ENCODE data around the gene ERN2.

ERN2 gene

DNA sequence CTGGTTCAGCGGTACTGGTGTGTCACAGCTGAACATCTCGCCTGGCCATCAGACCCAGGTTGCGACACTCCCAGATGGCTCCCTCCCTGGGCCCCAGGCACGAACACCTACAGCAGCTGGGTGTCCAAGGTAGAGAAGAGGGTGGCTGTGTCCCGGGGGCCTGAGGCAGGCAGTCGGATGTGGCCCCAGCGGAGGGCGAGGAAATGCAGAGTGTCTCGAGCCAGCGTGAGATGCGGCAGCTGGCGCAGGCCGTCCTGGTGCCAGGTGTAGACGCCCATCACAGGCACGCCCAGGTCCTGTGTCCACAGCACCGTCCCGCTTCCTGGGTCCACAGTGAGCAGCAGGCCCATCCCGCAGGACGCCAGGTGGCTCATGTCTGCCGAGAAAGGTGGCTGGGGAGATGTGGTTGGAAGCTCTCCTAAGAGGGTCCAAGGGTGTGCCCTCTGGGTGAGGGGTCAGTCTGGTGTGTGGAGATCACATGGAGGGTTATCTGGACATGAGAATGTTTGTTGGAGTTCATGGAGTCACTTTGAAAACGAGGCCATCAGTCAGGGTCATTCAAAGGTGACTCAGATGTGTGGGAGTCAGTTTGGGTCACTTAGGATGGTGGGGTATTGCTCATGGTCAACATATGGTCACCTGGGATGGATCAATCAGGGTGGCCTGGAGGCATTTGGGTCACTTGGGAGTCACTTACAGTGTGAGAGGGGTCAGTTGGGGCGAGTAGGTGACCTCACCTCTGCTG lies 8.1 kb downstream of the ERN2 start:
- no peak for DNase-seq (ENCODE audit: low spot score)
- TF ChIP-seq, protein P1, sequence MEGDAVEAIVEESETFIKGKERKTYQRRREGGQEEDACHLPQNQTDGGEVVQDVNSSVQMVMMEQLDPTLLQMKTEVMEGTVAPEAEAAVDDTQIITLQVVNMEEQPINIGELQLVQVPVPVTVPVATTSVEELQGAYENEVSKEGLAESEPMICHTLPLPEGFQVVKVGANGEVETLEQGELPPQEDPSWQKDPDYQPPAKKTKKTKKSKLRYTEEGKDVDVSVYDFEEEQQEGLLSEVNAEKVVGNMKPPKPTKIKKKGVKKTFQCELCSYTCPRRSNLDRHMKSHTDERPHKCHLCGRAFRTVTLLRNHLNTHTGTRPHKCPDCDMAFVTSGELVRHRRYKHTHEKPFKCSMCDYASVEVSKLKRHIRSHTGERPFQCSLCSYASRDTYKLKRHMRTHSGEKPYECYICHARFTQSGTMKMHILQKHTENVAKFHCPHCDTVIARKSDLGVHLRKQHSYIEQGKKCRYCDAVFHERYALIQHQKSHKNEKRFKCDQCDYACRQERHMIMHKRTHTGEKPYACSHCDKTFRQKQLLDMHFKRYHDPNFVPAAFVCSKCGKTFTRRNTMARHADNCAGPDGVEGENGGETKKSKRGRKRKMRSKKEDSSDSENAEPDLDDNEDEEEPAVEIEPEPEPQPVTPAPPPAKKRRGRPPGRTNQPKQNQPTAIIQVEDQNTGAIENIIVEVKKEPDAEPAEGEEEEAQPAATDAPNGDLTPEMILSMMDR (IDR thresholded peaks at IDR 0.05; ENCODE audit: extremely low read depth, insufficient read depth, missing control alignments) = no peak

DNA sequence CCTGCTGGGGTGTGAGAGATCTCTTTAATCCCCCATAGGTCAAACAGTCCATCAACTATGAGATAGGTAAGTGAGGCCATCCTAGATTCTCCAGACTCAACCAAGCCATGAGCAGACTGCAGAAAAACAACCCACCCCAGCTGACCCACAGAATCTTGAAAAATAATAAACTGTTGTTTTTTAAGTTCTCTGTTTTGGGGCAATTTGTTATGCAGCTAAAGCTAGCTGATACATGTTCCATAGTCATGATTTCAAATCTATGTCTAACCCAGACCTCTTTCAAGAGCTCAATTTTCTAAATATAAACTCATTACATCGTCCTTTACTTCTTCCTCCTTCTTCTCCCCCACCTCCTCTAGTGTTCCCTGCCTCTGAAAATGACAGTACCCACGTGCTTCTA lies 10.1 kb downstream of the ERN2 start:
- TF ChIP-seq, protein P1 (IDR thresholded peaks at IDR 0.05; ENCODE audit: extremely low read depth, insufficient read depth, missing control alignments) = no peak
- in situ Hi-C loops (cut with MboI; ENCODE audit: low pct_unique_long_range_greater_than_20kb, low sequenced_read_pairs, unreplicated experiment) = no loop called here
- DNase-seq (ENCODE audit: low spot score) = no peak

More for the DNA sequence above, 8.1 kb downstream of the ERN2 start:
- in situ Hi-C loops (cut with MboI; ENCODE audit: low pct_unique_long_range_greater_than_20kb, low sequenced_read_pairs, unreplicated experiment) = no loop called here

DNA sequence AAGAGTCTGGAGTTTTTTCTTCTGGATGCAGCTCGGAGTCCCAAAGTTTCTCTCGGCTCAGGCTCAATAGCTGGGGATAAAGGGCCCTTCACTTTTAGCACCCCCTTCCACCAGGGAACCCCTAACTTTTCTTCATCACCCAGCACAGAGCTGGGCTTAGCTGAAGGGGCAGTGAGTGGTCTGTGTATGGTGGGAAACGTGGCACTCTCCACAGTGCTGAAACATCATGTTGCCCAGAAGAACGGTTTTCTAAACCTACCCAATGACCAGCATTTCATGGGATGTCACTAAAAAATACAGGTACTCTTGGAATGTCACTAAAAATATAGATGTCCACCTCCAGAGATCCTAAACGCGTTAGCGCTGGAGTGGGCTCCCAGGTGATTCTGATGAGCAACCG lies 12.0 kb downstream of the ERN2 start:
- in situ Hi-C loops (cut with MboI; ENCODE audit: low pct_unique_long_range_greater_than_20kb, low sequenced_read_pairs, unreplicated experiment) = no loop called here
- DNase-seq (ENCODE audit: low spot score) = no peak
- TF ChIP-seq, protein P1 (IDR thresholded peaks at IDR 0.05; ENCODE audit: extremely low read depth, insufficient read depth, missing control alignments) = no peak

DNA sequence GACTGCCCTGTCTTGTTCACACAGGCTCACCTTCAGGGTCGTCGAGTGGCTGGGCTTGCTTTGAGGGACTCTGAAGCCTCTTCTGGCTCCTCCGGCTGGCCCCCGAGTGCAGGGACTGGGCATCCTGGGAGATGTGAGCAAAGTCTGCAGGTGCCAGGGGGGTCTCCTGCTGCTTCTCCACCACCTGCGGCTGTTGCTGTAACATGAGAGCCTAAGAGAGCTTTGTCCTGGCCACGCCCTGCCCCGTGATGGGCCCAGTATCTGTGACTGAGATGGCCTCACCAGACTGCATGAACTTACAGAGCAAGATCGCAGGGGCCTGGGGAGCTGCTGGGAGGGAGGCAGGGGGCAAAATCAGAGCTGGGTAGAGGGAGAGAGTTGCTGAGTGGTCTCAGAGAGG lies 12.5 kb downstream of the ERN2 start:
- TF ChIP-seq, protein P1 (IDR thresholded peaks at IDR 0.05; ENCODE audit: extremely low read depth, insufficient read depth, missing control alignments) = no peak
- in situ Hi-C loops (cut with MboI; ENCODE audit: low pct_unique_long_range_greater_than_20kb, low sequenced_read_pairs, unreplicated experiment) = no loop called here
- no peak for DNase-seq (ENCODE audit: low spot score)

DNA sequence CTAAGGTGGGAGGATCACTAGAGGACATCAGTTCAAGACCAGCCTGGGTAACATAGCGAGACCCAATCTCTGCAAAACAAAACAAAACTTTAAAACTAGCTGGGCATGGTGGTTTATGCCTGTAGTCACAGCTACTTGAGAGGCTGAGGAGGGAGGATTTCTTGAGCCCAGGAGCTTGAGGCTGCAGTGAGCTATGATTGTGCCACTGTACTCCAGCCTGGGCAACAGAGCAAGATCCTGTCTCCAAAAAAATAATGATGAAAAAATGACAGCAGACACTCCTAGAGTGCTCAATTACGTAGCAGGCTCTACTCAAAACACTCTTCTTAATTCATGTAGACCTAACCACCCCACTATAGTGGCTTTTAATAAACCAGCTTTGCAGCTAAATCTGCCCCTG lies 12.9 kb downstream of the ERN2 start:
- TF ChIP-seq, protein P1 (IDR thresholded peaks at IDR 0.05; ENCODE audit: extremely low read depth, insufficient read depth, missing control alignments) = no peak
- in situ Hi-C loops (cut with MboI; ENCODE audit: low pct_unique_long_range_greater_than_20kb, low sequenced_read_pairs, unreplicated experiment) = no loop called here
- DNase-seq (ENCODE audit: low spot score) = no peak

DNA sequence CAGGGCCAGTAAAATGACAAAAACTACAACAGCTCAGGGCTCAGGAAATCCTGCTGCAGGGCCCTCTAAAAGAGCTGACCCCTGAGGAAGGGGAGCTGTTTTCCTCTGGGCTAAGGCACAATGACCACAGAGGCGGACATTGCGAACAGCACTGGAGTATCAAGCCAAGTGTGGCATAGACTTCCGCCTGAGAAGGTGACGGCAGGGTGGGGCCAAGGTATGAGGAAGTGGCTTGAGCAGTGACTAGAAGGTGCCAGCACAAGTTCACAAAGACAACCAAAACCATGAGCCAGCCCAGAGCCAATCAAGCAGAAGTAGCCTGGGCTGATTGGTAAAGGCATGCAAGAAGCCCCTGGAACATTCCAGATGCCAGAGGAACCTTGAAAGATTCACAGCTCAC lies 13.9 kb downstream of the ERN2 start:
- TF ChIP-seq, protein P1 (IDR thresholded peaks at IDR 0.05; ENCODE audit: extremely low read depth, insufficient read depth, missing control alignments) = no peak
- in situ Hi-C loops (cut with MboI; ENCODE audit: low pct_unique_long_range_greater_than_20kb, low sequenced_read_pairs, unreplicated experiment) = no loop called here
- no peak for DNase-seq (ENCODE audit: low spot score)
